ENCODE results near the gene EPN2.

Gene EPN2

DNA sequence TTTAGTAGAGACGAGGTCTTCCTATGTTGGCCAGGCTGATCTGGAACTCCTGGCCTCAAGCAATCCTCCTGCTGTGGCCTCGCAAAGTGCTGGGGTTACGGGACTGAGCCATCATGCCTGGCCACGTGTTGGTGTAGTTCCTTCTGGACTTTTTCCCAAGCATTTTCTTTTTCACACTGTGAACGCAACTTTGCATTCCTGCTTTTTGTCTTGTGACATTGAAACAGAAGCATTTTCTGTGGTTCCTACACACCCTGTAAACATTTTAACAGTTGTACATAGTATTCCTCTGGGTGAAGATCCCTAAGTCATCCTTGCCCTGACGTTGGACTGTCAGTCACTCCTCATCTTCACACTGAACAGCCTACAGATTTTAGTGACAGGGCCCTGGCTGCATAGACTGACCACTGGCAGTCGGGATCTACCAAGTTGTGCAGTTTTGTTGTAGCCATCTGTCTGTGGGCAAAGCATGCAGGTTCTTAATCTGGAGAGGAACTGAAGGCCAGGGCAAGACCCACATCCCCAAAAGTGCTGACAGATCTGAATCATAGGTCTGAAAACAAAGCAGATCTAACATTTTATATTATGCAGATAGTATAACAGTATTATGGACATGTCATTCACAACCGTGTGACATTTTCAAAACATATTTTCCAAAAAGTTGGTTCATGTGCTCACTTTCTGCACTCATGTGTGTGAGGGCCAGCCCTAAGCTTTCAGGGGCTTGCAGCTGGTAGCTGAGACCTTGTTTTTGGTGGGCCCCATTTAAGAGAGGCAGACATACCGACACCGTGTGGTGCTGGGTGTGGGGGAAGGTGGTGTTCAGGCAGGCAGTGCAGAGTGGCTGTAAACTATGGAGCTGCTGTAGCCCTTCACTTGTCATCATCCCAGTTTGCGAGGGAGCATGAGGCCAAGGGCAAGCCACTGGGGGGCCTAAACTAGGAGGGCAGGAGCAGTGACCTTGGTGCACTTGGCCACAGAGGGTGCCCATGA lies 59.9 kb downstream of the EPN2 start:
- no peak for DNase-seq

DNA sequence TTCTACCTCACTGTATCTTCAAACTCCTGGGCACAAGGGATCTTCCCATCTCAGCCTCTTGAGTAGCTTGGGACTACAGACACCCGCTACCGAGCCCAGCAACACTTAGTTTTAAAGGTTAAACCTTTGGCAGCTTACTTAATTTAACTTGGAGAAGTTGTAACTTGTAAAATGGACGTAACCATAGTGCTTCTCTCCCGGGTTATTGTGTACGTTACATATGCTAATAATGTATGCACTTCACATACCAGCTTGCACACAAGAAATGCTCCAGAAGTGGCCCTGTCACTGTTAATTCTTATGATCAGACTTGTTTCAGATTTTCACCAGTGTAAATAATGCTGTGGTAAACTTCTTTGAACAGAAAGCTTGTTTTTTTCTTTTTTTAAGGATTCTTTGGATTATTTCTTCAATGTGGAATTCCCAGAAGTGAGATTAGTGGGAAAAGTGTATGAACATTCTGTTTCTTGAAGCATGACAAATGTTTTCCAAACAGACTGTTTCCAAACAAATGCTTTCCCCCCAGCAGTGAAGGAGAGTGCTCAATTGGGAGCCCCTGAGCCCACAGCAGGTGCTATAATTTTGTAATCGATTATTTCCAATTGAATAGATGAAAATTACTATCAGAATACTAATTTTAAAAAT lies 61.5 kb downstream of the EPN2 start:
- DNase-seq: no peak

DNA sequence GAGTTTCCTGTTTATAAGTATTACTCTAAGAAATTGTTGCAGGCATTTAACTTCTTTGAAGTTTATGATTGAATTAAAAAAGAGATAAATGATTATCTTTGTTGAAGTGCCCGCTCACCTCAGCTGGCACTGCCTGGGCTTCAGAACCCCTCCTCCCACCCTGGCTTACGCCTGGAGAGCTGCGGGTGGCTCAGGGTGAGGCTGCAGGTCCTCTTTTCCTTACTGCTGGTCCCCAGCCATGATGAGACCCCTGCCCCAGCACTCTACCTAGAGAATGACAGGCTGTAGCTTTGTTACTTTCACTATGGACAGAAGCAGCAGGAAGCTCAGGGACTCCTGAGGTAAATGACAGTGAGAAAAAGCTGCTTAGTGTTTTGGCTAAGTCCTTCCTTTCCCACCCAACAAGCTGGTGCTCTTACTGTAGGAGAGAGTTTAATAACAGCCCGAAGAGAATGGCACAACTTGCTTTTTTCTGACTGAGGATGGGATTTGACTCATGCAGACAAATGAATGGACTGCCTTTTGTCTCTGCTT lies 62.1 kb downstream of the EPN2 start:
- no peak for DNase-seq

DNA sequence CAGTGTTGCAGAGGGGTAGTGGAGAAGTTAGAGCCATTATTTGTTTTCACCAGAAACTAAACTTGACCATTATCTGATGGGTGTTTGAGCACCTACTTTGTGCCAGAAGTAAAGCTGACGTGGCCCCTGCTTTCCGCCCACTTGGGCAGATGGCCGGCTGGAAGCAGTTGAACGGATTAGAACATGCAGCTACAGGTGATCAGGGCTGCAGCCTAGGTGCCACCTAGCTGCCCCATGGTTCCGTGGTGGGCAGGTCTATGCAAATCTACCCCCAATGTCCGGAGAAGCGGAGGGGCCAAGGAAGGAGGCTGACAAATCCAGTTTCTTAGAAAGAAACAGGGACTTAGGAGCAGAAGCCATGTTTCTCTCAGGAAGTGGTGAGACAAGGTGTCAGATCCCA lies 62.7 kb downstream of the EPN2 start:
- DNase-seq: no peak

DNA sequence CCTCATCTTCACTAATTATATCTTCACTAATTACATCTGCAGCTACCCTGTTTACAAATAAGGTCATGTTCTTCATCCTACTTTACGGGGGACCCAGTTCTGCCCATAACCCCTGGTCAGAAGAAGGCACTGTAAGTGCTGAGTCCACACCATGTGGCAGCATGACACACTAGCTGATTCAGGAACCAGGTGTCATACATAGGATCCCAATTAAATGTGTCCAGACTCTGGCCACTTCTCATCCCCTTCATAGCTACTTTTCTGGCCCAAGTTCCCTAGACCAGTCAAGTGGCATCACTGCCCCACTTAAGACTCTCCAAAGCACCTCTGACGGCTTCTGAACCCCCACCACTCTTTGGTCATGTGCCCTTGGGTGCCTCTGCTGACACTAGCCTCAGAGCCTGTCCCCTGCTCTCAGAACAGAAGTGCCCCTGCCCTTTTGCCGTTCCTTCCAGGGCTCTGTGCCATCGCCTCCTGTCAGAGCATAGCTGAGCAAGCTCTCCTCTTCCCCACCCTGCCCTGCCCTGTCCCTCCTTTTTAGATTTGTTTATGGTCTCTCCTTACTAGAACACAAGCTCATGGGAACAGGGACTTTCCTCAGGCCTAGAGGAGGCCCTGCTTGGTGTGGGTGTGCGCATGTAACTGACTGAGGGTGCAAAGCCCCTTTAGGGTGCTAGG lies 64.2 kb downstream of the EPN2 start:
- no peak for DNase-seq

DNA sequence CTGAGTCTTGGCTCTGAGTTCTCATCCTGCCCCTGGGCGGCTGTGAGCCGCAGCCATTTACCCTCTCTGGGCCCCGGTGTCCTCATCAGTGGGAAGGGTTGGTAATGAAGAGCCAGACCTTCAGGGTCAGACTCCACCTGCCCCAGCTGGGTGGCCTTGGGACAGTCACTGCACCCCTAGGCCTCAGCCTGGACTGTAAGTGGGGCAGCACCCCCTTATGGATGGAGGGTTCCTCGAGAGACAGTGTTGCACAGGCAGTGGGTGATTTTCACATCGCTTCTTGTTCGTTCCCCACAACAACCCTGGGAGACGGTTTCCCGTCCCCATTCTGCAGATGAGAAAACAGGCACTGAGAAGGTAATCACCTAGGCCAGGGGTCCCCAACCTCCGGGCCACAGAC lies 64.8 kb downstream of the EPN2 start:
- no peak for DNase-seq

DNA sequence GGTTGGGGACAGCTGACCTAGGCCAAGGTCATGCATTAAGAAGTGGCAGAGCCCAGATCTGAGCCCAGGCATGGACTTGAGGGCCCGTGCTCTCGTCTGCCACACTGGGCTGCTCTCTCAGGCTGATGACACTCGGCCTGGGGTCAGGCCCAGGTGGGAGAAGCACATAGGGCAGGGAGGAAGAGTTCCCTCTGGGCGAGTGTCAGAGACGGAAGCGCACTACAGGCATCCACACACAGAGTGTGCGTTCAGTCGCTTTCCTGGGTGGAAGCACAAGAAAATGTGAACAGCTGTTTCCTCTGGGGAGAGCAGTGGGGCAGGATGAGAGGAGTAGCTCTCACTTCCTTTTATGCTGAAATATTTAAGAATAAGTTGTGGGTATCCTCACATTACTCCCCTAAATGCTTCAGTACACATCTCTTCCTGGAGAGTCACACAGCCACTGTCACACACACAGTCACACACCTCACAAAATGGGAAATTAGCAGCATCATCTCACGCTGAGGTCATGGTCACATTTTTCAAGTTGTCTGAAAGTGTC lies 65.7 kb downstream of the EPN2 start:
- DNase-seq: no peak

DNA sequence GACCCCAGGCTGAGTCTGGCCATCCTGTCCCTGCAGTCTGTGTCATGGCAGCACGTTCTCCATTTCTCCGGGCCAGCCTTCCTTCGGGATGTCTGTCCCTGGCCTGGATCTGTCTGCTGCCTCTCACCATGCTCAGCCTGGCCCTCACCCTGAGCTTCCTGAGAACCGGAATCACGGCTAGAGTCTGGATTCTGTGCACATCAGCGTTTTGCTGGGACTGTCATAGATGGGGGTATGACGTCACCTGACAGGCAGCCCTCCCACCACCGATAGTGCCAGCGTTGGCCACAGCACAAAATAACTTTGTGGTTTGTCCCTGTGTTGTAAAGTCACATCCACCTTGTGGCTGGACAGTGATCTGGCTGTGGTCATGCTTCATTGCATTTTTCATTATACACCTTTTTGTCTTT lies 66.2 kb downstream of the EPN2 start:
- no peak for DNase-seq

DNA sequence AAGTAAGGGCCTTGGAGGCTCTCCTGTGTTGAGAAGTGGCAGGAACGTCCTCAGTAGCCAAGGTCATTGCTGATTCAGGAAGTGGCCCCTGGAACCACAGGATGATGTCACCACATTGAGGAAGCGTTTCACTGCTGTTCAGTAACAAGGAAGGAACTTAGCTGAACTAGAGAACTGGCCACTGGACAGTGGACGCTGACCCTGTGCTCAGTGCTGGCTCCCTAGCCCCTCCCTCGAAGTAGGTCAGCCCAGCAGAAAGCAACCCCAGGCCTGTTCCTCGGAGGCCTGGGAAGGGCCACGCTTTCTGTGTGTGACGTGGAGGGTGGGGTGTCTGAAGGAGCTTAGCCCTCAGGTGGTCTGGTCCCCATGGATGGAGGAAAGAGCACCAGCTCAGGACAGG lies 67.0 kb downstream of the EPN2 start:
- no peak for DNase-seq

DNA sequence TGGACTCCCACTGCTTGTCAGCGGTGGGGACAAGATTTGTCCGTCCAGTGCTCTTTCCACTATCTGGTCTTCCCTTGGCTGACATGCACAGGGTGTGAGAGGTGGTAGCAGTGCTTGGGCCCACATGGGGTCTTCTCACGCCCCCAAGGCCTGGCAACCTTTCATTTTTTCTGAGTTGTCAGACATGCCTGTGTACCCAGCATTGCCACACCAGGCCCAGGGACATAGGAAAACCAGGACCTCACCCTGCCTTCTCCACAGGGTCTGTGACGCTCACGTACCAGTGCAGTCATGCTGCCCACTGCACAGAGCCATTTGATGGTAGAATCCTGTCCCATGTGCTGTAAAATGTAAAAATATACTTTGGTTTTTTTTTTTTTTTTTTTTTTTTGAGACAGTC lies 67.6 kb downstream of the EPN2 start:
- DNase-seq: no peak

DNA sequence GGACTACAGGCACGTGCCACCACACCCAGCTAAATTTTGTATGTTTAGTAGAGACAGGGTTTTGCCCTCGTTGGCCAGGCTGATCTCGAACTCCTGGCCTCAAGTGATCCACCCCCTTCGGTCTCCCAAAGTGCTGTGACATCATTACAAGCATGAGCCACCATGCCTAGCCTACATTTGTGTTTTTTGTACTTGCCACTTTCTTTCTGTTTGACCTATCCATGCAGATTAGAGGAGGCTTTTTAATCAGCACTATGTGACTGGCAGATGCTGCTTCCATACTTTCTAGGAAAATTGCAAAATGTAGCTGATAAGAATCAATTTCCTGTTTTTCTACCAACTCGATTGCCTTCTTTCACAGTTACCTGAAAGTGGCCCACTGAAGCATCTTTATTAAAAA lies 68.1 kb downstream of the EPN2 start:
- DNase-seq: no peak

DNA sequence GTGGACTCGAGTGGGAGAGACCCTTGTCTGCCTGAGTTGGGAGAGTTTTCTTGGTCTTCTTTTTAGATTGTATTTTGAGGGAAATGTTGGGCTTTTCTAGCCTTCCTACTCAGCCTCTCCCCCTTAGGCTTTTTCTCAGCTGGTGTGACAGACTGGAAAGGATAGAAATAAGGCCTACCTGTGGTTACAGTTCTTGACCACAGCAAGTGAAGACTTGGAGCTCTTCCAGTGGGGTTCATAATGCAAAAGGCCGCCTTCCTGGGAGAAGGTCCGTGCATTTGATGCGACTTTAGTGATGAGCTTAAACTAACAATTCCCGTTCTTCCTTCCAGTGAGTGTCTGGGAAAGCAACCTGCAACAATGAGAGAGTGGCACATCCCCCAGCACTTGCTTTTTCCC lies 68.6 kb downstream of the EPN2 start:
- no peak for DNase-seq

DNA sequence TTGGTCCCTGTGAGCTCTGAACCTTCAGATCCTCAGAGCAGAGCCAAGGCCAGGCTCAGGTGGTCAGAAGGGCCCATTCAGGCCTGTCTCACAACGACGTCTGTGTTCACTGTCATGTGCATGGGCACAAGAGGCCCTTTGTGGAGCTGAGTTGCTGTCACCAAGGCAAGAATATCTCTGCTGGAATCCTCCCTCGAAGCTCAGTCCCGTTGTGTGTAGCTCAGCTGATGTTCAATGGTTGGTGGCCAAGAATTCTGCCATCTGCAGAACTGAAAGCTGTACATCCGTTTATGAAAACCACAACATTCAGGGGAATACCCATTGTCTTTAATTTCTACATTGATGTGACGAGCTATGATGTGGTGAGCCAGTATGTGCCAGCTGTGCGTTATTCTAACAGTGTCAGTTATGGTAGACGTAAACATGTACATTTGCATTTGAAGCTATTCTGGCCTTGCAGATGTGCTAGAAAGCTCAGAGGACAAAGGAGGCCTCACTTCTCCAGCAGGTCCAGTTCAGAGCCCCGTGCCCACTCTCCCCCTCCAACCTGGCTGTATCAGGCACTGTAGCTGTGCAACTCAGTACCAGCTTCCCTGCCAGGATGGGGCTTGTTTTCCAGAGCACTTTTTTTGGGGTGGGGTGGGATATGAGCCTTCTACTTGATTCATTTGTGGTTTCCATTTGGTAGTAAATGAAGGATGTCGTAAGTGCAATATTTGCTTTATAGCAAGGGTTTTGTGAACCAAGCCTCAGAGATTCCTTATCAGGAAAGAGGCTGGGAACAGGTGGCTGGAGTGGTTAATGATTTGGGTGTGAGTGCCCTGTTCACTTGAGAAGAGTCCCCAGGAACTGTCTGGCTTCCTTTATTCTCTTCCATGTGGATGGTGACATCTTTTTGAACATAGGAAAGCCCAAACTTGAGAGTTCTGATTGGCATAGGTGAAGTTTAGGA lies 69.3 kb downstream of the EPN2 start:
- peak; percentile 30 for DNase-seq

DNA sequence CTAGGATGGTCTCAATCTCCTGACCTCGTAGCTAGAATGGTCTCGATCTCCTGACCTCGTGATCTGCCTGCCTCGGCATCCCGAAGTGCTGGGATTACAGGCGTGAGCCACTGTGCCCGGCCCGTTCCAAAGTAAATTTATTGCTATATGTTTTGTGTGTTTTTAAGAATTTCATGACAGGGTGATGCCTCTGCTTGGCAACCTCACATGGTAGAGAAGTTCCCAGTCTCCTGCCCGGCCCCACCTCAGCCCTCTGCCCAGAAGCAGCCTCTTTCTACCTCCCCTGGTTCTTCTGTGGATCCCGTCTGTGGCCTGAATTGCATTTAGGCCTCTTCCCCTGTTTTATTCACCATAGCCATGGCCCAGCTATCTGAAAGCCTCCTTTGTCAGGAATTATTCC lies 70.4 kb downstream of the EPN2 start:
- DNase-seq: no peak

DNA sequence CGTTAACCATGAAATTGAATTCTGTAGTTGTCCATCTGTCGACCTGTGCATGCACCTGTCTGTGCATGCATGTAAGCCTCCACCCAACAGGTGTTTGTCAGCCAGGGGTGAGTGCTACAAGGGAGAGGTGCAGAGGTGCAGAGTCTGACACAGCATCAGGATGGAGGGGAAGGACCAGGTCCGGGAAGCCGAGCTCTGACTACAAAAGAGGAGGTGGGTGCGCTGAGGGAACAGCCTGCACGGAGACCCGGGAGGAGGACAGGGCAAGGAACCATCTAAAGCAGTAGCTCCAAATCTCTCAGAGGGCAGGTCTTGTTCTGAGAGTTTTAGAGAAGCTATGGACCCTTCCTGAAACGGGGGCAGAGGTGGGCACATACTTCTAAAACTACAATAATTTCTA lies 71.2 kb downstream of the EPN2 start:
- no peak for DNase-seq

DNA sequence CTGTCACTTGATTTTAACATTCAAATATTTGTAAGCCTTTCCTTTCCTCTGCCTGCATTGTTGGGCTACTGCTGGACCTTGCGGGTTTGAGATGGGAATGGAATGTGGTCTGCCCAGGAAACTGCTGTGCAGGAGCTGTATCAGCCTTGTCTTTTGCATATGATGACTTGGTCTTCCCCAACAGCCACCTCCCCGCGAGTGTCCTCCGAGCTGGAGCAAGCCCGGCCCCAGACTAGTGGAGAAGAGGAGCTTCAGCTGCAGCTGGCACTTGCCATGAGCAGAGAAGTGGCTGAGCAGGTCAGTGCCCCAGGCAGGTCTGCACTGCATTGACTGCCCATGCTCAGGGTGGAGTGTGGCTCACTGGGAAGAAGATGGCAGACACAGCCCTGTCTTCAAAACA lies 72.5 kb downstream of the EPN2 start:
- DNase-seq: no peak

DNA sequence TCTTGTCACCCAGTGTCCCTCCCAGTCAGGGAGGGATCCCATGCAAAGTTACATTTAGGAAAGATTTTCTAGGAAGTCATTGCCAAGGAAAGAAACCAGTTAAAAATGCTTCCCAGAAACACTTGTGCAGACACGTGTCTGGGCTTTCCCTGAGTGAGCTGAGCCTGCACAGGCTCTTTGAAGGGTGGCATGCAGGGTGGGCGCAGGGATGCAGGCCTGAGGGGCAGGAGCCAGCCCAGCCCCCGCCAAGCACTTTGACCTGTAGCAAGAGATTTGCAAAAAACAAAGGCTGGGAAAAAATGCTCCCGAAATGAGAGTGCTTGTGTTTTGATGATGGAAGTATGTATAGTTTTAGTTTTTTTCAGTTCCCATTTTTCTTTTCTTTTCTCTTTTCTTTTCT lies 73.0 kb downstream of the EPN2 start:
- DNase-seq: no peak

DNA sequence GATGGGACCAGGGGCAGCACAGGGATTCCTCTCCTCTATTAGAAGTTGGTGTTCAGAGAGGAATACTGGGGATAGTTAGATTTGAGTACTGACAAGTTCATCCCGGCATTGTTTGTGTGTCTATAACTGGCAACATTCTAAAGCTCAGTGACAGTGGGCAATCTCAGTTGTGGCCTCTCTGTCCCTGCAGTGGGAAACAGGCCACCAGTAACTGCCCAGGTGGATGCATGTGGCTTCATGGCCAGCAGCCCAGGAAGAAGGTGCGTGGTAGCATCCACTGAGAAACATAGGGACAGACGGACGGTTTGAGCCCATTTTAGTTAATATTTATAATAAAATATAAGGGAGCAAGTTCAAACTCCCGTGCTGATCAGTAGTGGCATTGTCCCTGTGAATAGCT lies 73.8 kb downstream of the EPN2 start:
- no peak for DNase-seq

DNA sequence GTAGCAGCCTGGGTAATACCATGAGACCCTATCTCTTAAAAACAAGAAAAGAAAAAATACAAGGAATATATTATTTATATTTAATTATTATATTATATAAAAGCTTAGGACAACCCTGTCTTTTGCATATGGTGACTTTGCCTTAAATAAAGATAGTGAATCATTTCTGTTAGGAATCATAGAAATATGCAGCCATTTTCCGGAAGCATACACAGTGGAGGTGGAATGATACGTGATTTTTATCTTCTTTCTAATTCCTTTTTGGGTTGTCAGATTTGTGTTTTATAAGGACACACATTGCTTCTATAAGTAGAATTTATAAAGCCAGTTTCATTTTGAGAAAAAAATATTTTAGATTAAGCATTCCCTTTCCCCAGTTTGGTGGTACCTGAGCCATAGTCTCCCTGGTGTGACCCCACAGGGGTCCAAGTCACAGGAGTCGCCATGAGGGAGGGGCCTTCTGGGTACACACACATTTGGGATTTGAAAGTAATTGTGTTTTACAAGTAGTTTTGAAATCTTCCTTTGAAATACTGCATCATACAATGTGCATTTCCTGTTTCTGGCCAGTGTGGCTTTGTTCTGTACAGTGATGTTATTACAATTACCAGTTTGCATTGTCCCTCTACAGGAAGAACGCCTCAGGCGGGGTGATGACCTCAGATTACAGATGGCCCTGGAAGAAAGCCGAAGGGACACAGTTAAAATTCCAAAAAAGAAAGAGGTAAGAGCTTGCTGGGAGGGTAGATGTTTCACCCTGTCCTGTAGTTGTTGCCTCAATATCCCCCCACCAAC lies 74.5 kb downstream of the EPN2 start:
- DNase-seq: no peak

DNA sequence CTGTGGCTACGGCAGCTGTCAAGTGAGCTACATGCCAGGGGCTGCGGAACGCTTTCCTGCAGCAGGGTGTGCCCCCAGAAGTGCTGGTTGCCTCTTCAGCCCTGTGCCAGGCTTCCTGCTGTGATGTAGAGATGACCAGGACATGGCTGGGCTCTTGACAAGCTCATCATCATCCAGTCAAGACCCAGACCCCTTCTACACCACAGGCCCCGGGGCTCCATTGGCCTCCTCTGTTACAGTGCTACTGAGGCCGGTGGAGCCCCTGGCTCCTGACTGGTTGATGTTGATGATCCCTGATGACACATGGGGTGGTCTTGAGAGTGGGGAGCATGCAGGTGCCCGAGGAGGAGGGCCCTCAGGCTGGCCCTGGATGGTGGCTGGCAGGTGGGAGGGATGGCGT lies 75.2 kb downstream of the EPN2 start:
- DNase-seq: no peak

DNA sequence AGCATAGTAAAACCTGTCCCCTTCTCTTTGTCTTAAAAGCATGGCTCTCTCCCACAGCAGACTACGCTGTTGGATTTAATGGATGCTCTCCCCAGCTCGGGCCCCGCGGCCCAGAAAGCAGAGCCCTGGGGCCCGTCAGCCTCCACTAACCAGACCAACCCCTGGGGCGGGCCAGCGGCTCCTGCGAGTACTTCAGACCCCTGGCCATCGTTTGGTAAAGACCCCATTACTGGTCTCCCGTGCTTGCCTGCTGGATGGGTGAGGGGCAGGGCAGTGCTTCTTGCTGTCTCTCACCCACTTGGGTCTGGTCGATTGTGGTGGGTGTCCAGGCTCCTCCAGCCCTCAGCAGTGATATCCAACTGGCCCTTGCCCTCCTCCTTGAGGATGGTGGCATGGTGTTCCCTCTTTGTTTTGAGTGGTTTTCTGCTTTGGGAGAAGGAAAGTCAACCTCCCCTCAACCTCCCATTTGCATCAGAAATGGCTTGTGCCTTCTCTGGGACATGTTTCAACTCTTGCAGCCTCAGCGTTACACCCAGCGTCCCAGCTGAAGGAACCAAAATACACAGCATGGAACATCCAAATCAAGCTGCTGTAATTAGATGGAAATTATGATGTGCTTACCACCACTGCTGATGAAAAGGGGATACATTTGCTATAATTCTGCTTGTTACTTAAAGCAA lies 76.0 kb downstream of the EPN2 start:
- no peak for DNase-seq

Data from stimulated activated CD4-positive, alpha-beta T cell treated with anti-CD3 and anti-CD28 coated beads, Interleukin-1b, Interleukin-23, amount 100 ng/mL, for 48 hours (primary cell).